T-helper 22 cell (primary cell): Measurements from ENCODE around the gene MBOAT1.
"Not testable (repeated sequence)": the region's sequence is repeated elsewhere in the genome, so short reads cannot be mapped to it uniquely, and the experiment has no call there.

Source experiments
- DNase-seq: peaks from one replicate; pipeline ENCODE4 v3.0.0-alpha.2; 2020; ENCODE audit warnings: low read depth

The MBOAT1 gene

DNA sequence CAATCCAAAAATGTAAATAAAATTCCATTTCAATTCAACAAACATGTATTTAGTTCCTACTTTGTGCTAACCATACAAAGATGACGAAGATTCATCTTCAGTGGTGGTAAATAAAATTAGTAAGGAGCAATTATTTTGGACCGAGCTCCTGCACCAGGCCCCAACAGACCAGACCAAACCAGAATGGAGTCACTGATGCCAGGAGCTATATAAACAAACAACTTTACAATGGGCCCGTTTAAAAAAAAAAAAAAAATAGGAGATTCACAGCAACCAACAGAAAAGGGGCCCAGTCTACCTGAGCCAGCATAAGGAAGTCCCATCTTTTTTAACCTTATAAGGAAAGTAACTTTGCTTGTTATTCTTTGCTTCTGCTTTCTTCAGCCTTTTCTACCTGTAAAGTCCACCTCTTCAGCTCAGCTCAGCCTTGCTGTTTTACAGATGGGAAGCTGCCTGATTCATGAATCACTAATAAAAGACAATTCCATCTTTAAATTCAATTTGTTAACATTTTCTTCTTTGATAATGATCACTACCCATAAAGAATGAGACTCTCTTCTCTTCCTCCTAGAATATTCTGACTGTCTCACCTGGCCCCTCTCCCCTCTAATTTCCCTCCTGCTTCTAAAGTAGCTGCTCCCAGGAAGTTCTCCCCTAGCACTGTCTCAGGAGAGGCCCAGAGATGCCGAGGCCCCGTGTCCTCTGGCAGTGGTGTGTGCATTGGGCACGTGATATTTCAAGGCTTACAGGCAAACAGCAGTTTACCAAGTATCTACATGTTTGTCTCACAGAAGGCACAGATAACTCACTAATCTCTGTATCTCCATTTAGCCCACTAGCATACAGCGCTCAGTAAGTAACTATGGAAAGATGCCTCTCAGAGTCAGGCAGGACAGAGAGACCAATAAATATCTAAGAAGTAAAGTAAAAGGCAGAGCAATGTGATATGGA lies 8.4 kb downstream of the MBOAT1 start:
- DNase-seq, result no peak

- no peak for DNase-seq
These were observed 9.5 kb downstream of the MBOAT1 start for GRCh38 chr6:20202699-20203302.

- no peak for DNase-seq
These were observed 10.0 kb downstream of the MBOAT1 start for GRCh38 chr6:20202324-20202658.

- no peak for DNase-seq
These were observed 11.3 kb downstream of the MBOAT1 start for GRCh38 chr6:20200761-20201630.

- no peak for DNase-seq
These were observed 13.5 kb downstream of the MBOAT1 start for GRCh38 chr6:20198775-20199174.

- DNase-seq, result no peak
These were observed 14.0 kb downstream of the MBOAT1 start for GRCh38 chr6:20198156-20198774.

DNA sequence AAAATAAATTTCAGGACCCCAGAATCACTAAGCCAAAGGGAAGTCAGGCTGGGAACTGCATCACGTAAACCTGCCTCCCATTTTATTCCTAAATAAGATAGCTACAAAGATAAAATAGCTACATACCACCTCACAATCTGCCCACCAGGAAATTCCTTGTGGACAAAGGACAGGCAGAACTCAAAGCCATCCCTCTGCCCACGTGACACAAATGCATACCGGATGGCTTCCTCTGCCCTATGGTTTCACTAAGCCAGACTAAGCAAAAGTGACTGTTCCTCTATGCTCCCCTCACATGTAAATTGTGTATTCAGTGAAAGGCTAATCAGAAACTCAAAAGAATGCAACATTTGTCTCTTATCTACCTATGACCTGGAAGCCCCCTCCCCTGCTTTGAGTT lies 15.0 kb downstream of the MBOAT1 start:
- DNase-seq, result no peak

- no peak for DNase-seq
These were observed 19.6 kb downstream of the MBOAT1 start for GRCh38 chr6:20192625-20193024.

- DNase-seq, result no peak
These were observed 20.3 kb downstream of the MBOAT1 start for GRCh38 chr6:20191992-20192391.

DNA sequence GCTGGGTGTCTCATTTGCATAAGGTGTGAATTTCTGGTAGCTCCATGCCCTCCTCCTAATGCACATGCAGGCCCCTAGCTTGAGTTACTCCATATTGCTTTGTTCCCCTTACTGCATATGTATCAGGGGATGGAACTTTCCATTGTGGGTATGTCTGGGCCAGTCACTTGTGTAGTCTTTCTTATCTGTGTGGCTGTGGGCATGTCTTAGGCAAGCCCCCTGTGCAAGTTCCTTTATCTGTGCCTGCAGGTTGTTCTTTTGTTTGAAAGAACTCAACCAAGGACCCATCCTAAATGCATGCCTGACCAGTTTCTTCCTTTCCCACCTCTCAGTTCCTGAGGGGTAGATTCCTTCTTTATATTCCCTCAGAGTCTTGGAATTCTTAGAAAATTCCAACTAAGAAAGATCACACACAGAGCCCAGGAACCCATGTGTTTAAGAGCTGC lies 23.6 kb downstream of the MBOAT1 start:
- no peak for DNase-seq

DNA sequence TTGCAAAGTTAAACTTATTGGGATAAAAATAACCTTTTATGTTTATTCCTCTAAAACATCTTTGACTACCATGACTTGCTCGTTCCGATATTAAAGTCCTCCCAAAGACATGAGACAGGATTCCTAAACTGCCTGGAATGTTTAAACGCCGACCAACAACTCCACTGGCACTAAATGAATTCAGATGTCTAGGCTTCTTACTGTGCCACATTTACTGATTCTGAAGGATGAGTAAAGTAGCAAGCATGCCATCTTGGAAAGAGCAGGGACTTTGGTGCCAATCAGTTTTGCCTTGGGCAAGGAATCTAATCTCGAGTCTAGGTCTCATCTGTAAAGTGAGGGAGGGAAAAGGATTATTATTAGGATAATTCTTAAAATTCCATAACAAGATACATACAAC lies 25.3 kb downstream of the MBOAT1 start:
- no peak for DNase-seq

- DNase-seq, result no peak
These were observed 28.6 kb downstream of the MBOAT1 start for GRCh38 chr6:20183706-20184105.

DNA sequence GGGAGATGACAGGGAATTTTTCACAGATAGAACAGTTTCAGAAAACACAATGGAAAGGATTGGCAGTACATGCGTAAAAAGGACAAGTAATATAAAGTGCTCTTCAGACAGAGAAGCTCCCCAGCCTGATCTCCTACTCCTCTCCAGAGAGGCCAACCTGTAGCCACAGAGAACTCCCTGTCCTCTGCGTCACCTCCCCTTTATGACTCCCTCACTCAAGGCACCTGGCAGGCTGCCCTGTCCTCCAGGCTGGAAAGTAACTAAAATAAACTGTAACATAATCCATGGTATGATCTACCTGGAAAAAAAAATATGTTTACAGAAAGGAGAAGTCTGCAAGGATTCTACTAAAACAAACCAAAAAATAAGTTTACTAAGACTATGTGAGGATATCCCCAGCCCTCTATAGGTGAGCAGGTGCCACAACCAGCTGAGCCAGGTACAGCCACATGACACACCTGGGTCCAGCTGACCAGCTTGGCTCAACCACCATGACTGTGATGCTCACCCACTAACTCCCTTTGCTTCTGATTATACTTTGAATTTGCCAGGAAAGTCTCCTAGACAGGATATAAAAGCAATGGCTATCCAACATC lies 29.2 kb downstream of the MBOAT1 start:
- no peak for DNase-seq

- no peak for DNase-seq
These were observed 30.2 kb downstream of the MBOAT1 start for GRCh38 chr6:20182069-20182468.

GRCh38 chr6:20180935-20181334 lies 31.3 kb downstream of the MBOAT1 start:
- DNase-seq, result no peak

GRCh38 chr6:20179287-20180045 lies 32.8 kb downstream of the MBOAT1 start:
- not testable (repeated sequence) for DNase-seq

DNA sequence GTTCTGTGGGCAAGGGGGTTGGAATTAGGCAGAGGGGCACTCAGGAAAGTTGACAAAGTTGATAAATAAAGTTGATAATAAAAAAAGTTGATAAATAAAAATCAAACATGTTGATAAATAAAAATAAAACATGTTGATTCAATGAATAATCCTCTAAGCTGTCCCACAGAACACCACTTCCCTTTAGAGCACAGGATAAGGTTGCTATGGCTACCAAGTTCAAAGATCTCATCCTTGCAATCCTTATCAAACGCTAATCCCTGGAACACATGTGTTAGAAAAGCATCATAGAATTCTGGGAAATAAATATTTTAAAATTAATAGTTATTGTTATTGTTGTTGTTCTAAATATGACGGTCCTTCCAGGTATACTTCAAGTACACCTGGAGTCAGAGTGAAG lies 33.9 kb downstream of the MBOAT1 start:
- DNase-seq, result no peak

GRCh38 chr6:20175810-20176410 lies 36.4 kb downstream of the MBOAT1 start:
- no peak for DNase-seq

DNA sequence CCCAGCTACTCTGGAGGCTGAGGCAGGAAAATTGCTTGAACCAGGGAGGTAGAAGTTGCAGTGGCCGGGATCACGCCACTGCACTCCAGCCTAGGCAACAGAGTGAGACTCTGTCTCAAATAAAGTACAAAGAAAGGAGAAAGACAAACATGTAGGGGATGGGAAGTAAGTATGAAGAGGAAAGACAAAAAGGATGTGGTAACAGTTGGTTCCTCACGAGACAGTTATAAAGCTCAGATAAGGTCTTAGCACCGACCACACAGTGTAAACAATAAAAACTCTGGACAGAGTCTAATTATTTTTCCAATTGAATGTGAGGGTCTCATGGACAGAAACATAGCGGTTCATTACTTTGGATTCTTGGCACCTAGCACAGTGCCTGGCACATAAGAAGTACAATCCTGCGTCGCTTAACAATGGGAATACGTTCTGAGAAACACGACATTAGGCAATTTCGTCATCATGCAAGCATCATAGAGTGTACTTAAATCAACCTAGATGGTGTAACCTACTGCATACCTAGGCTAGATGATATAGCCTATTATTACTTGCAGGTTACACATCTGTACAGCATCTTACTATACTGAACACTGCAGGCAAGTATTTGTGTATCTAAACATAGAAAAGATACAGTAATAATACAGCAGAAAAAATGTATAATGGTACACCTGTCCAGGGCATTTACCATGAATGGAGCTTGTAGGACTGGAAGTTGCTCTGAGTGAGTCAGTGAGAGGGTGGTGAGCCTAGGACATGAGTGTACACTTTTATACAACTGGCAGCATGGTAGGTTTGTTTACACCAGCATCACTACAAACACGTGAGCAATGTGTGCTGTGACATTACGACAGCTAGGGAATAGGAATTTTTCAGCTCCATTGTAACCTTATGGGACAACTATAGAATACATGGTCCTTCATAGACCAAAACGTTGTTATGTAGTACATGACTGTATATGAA lies 38.2 kb downstream of the MBOAT1 start:
- no peak for DNase-seq
